SK-N-SH treated with all-trans-retinoic acid at 6 μM for 48 hours (cell line): ENCODE data around the gene MS4A18.

Experiments used
- ARNTL ChIP-seq: fragments of 450-650 bp; formaldehyde crosslinking; IDR thresholded peaks from 2 replicates; pipeline ENCODE4 v1.5.0; 2020; ENCODE audit warnings: low read depth, mild to moderate bottlenecking, moderate library complexity, borderline replicate concordance
- POU6F1 ChIP-seq: fragments of 250-450 bp; sonication (Bioruptor Pico); IDR thresholded peaks from 2 replicates; pipeline ENCODE4 v1.8.0; 2021; ENCODE audit warnings: low read depth, mild to moderate bottlenecking, moderate library complexity, borderline replicate concordance
- TSHZ2 ChIP-seq: fragments of 250-450 bp; sonication (Bioruptor Pico); IDR thresholded peaks from 2 replicates; pipeline ENCODE4 v1.5.0; 2020; ENCODE audit warnings: mild to moderate bottlenecking, moderate library complexity

- TF ChIP-seq POU6F1 (no peak), ARNTL (CRISPR knock-in tag) (no peak), TSHZ2 (CRISPR knock-in tag) (no peak)
These were observed 66.2 kb downstream of the MS4A18 start for GRCh38 chr11:60790726-60791125.
